Measurements from ENCODE around the gene HDAC4.
A peak's percentile ranks its signal among the peaks of the same experiment; 100 is the strongest.

The HDAC4 gene

GRCh38 chr2:239304533-239305221 lies 96.1 kb downstream of the HDAC4 start:
- no peak for DNase-seq

- DNase-seq: no peak
Measured at GRCh38 chr2:239303711-239304532, 96.9 kb downstream of the HDAC4 start.

- no peak for DNase-seq
Measured at GRCh38 chr2:239302808-239303557, 97.8 kb downstream of the HDAC4 start.

- DNase-seq: no peak
Measured at GRCh38 chr2:239302083-239302807, 98.6 kb downstream of the HDAC4 start.

- DNase-seq: no peak
Measured at GRCh38 chr2:239300871-239301735, 99.7 kb downstream of the HDAC4 start.

DNA sequence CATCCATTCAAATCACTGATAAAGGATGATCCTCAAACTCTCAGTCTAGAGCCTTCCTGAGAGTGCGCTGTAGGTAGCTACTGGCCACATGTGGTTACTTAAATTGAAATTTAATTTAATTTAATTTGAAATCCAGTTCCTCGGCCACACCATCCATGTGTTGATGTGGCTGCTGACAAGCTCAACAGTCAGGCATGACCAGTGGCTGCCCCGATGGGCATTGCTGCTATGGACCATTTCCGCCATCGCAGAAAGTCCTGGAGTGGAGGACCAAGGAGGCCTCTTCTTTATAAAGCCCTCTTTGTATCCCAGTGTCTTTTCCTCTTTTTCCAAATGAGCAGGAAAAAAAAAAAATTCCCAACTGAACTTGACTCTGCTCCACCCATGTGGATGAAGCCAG lies 100.6 kb downstream of the HDAC4 start:
- DNase-seq: no peak

- no peak for DNase-seq
Measured at GRCh38 chr2:239299218-239299939, 101.4 kb downstream of the HDAC4 start.

DNA sequence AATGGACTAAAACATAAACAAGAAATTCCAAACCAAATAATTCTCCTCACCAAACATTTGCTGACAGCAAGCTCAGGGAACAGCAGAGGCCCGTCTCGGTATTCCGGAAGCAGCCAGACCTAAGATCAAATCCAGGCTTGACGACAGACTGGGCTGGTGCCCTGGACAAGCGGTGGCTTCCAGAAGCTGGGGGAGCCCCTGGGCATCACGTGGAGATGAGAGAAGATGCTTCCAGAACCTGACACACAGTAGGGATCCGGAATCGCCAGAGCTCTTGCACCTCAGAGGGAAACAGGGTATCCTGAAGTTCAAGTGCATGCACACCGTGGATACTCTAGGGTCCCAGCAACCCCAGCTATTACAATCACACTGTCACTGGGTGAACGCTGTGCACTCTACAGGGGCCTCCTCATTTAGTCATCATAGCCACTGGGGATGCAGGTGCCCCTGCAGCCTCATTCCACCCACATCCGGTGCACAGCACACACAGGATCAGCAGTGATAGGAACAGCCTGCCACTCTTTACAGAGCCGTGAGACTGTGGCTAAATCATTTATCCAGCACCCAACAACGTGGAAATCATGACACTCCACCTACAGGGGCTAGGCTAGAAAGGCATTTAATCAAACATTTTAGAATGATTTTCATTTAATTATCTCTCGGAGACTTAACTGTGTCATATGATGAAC lies 102.6 kb downstream of the HDAC4 start:
- DNase-seq: peak; percentile 69 to 77

GRCh38 chr2:239297142-239298004 lies 103.4 kb downstream of the HDAC4 start:
- no peak for DNase-seq

DNA sequence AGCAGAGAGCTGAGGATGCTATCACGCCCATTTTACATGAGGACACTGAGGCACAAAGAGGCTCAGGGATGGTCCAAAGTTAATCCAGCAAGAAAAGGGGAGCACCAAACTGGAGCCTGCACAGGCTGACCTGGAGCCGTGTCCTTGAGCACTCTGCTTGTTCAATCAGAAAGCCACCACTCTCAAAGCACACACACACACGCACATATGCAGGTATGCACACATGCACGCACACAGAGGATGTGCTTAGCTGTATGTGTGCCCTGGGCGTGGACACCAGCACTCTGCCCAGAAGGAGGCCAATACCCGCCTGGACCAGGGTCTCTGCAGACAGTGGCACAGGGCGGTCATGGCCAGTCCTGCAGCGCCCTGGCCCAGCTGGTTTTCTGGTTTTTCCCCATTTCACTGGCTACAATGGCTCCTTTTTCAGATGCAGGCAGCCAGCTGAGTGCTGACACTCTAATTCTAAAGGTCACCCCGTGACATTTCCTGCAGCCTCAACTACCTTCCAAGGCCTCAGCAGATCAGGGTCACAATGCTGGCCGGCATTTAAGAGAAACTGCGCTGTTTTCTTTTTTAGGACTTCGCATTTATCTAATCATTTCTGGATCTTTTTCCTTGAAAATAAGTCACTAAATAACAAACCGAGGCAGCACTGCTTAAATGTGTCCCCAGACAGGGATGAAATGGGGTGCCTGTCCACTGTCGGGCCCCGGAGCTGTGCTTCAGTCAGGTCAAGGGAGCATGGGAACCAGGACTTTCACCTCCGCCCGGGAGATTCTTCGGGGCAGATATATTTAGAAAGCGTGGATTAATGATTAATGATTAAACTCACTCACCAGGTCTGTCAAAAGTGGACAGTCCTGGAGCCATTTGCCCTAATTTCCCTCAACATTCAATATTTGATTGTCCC lies 104.5 kb downstream of the HDAC4 start:
- DNase-seq: no peak

DNA sequence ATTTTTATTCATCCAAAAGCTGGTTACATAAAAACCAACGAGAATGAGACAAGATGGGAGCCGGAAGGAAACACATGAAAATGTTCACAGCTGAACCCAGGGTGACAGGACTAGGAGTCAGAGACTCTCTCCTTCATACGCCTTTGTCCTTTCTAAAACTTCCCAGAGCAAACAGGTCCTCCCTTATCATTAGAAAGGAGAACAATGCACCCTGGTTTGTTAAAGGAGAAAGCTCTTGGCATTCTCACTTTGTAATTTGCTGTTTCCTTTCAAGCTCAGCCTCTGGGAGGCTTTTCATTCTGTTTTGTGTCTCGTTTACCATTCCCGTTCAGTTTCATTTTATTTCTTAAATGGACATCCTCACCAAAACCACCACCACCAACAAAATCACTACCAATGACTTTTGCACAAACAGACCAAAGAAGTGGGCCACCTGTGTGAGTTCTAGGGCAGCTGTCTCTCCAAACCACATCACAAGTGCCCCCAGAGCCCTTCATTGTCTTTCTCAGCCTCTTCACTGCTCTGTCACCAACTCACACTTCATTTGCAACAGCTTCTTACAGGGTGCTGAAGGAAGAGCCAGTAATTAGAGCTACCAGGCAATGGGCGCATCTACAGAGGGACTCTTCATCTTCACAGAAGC lies 105.3 kb downstream of the HDAC4 start:
- no peak for DNase-seq

GRCh38 chr2:239294571-239295054 lies 106.2 kb downstream of the HDAC4 start:
- no peak for DNase-seq

- peak; percentile 72 to 81 for DNase-seq
Measured at GRCh38 chr2:239293775-239294430, 106.9 kb downstream of the HDAC4 start.

GRCh38 chr2:239292959-239293774 lies 107.7 kb downstream of the HDAC4 start:
- no peak for DNase-seq

DNA sequence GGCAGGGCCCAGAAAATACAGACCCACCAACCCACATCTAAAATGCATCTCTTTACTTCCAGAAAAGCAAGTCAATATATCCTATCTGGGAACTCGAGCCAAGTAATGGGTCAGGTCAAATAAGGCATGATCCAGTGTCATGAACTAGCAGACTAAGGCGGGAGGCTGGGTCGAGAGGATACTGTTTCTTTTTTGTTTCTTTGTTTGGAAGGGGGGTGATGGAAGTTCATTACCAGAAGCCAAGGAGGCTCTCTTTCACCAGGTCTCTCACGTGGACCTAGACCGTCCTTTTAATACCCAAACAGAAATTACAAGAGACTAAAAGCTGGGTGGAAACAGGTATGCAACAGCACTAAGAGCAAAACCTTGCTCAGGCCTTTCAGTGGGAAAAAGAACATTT lies 108.3 kb downstream of the HDAC4 start:
- no peak for DNase-seq
